ENCODE data around the gene LHFPL6. TPM values are rescaled to one million over a fixed set of nuclear protein-coding genes. Genes with fewer than 3 reads are reported as not detected.

LHFPL6 gene
- polyA plus RNA-seq, 3 donors = 34.0 to 40.1 (median 37.1) TPM

DNA sequence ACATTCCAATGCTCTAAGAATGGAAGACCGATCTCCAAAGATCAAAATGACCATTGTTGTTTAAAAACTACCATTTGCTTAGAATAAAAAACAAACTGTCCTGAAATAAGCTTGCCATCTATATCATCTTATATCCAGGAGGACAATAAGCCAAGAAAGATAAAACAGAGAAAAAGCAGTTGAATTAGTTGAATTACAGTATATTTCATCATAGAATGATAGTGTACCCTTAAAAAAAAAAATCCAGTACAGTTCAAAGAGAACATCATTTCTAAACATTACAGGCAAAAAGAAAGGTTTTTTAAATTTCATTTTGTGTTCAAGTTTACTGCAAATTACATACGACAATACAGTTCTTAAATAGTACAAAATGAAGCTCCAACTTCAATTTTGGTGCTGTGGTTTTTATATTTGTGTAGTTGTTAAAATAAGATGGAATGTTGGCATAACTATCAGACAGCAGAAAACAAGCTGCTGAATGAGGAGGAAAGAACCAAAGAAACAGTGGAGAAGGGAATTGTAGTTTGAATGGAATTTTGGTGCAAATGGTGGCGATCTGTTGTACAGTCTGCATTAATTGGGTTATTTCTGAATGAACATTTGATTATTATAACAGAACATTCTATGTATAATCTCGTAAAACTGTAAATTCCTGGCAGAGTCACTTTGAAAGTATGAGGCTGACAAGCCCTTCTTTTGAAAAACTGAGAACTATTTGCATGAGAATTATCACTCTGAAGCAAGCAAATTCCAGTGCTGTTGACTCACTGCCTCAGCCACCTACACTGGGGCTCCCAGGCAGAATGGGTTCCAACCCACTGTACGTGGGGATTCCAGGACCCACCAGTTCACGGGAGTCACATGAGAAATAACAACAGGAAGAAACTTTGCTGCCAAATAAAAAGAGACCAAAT, 37.7 kb downstream of the LHFPL6 start:
- no peak for DNase-seq (ENCODE audit: extremely low read depth in 1 of 11, low read depth in 9 of 11, low spot score in 4 of 11)

DNA sequence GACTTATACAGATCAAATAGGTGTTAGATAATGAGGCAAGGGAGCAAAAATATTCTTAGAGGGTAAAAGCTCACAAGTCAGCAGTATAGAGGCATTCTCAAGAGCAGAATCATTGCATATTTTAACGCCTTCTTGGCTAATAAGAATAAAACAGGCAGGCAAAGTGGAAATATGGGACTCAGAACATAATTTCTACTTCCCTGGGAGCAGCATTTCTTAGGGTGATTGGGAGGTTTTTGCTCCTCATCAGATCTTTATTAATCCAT, 39.6 kb downstream of the LHFPL6 start:
- DNase-seq (ENCODE audit: extremely low read depth in 1 of 11, low read depth in 9 of 11, low spot score in 4 of 11) = no peak

DNA sequence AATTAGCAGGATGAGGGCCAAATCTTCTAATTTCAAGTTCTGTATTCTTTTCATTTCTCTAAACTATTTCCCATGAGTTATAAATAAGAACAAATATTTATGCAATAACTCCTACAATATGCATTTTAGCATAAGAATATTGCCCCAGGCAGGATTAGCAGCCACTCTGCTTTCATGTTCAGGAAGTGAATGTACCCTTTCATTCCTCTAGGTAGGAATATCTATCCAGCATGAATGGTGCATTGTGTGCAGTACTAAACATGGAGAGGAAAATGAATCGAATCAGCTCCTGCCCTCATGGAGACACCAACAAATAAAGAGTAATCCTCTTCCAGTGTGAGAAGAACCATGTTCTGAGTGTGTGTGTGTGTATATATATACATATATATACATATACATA, 41.0 kb downstream of the LHFPL6 start:
- DNase-seq (ENCODE audit: extremely low read depth in 1 of 11, low read depth in 9 of 11, low spot score in 4 of 11) = no peak

DNA sequence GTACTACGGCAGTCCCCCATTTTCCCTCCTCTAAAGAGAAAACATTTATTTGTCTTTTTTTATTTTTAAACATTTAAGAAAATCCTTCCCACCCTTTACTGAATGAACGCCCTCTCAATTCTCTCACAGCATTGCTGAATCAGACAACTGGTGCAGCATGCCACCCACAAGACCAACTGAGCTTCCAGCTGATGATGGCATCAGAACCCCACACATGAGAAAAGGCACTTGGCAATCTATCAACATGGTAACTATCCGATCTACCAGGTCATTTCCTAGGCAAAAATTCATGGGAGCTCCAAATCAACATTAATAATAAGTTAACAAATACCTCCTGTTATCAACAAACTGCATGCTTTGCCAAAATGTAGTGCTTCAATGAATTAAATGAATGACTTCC, 43.1 kb downstream of the LHFPL6 start:
- DNase-seq (ENCODE audit: extremely low read depth in 1 of 11, low read depth in 9 of 11, low spot score in 4 of 11) = no peak

DNA sequence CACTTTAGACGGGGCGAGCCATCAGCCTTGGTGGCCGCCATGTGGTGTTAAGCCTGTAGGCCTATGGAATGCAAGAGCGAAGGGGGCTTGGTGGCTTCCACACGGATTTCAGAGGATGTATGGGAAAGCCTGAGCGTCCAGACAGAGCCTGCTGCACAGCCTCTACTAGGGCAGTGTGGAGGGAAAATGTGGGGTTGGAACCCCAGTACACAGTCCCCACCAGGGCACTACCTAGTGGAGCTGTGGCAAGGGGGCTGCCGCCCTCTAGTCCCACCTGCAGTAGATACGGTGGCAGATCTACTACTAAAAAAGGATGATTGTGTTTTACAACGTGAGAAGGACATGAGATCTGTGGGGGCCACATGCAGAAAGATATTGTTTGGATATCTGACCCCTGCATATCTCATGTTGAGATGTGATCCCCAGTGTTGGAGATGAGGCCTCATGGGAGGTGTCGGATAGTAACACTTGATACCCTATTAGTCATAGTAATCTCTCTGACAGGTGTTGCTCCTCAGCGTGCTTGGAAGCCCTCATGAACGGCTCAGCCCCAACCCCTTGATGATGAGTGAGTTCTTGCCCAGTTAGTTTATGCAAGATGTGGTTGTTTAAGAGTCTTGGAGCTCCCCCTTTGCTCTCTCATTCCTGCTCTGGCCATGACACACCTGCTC, 45.6 kb downstream of the LHFPL6 start:
- no peak for DNase-seq (ENCODE audit: extremely low read depth in 1 of 11, low read depth in 9 of 11, low spot score in 4 of 11)

DNA sequence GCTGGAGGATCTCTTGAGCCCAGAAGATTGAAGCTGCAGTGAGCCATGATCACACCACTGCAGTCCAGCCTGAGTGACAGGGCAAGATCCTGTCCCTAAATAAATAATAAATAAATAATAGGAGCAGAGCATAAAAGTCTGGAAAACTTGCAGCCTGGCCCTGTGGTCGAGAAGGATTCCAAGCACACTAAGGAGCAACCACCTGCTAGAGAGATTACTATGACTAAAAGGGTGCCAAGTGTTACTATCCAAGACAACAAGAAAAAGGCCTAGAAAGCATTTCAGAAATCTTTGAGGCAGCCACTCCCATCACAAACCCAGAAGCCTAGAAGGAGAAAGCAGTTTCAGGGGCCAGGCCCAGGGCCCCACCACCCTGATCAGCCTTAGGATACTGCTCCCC, 46.1 kb downstream of the LHFPL6 start:
- no peak for DNase-seq (ENCODE audit: extremely low read depth in 1 of 11, low read depth in 9 of 11, low spot score in 4 of 11)

DNA sequence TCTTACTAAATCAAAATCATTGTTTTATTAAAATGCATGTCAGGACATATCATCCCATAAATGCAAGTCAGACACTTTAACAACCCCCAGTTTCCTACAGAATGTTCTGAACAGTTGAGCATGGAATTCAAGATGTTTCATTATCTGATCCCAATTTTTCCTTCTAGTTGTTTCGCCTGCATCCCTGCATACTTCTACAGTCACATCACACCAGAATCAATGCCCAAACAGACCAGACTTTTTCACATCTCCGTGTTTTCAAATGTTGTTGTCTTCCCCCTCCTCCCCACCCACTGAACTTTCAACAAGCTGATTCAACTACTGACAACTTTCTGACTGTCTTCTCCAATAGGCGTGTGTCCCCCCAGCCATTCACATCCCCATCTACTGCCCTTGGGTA, 48.6 kb downstream of the LHFPL6 start:
- DNase-seq (ENCODE audit: extremely low read depth in 1 of 11, low read depth in 9 of 11, low spot score in 4 of 11) = no peak

DNA sequence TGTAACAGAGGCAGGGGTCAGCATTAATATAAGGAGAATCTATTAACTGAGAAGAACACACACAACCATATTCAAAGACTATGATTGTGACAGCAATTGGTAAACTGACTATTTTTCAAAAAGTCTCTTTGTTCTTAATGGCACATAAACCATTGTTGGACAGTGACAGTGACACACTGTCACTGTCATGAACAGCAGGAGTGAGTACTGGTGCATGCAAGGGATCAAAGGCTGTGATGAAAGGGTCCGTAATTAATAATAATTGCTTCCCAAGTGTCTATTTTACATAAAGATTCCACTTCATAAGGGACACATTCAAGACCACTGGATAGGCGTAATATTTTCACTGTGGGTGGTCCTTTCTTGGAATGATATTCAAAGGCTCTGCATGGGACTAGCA, 50.7 kb downstream of the LHFPL6 start:
- DNase-seq (ENCODE audit: extremely low read depth in 1 of 11, low read depth in 9 of 11, low spot score in 4 of 11) = no peak

DNA sequence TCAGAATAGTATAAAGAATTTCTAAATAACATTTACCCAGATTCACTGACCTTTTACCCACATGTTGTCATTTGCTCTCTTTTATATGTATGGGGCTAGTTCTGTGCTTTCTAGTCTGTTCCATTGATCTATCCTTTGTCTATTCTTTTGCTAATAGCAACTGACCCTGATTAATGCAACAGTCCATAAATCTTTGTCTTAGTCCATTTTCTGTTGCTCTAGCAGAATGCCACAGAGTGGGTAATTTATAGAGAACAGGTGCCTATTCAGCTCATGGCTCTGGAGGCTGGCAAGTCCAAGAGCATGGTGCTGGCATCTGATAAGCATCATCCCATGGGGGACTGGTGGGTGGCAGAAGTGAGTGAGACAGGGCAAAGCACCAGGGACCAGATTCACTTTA, 52.1 kb downstream of the LHFPL6 start:
- DNase-seq (ENCODE audit: extremely low read depth in 1 of 11, low read depth in 9 of 11, low spot score in 4 of 11) = no peak

DNA sequence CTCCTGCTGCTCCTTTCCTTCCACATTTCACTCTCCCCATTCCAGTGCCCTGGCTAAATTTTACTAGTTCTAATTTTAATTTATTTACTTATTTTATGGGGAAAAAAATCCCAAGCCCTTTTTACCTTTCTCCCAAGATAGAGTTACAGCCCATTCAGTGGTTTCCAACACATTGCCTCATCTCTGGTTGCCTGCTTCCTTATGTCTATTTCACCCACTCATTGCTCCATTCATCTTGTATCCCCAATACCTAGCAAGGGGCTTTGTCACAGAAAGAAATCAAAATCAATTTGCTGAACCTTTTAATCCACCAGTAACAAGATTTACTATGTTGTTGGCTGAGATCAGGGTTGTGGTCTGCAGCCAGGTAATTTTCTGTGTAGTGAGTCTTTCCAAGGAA, 55.9 kb downstream of the LHFPL6 start:
- no peak for DNase-seq (ENCODE audit: extremely low read depth in 1 of 11, low read depth in 9 of 11, low spot score in 4 of 11)

DNA sequence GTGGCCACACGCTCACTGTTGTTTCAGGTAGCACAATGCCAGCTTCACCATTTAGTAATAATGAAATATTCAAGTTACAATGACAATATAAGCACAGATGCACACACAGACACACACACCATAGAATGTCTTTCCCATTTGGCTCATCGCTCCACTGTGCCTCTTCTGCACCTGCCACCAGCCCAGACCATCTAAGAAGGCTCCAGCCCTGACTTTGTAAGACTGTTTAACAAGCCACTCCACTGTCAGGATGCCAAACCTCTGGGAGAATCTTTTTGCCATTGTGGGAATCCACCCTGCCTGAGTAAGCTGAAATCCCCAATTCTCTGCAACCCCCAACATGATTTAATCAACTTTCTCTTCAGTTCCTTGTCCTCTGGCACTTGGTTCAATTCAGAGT, 60.6 kb downstream of the LHFPL6 start:
- no peak for DNase-seq (ENCODE audit: extremely low read depth in 1 of 11, low read depth in 9 of 11, low spot score in 4 of 11)

DNA sequence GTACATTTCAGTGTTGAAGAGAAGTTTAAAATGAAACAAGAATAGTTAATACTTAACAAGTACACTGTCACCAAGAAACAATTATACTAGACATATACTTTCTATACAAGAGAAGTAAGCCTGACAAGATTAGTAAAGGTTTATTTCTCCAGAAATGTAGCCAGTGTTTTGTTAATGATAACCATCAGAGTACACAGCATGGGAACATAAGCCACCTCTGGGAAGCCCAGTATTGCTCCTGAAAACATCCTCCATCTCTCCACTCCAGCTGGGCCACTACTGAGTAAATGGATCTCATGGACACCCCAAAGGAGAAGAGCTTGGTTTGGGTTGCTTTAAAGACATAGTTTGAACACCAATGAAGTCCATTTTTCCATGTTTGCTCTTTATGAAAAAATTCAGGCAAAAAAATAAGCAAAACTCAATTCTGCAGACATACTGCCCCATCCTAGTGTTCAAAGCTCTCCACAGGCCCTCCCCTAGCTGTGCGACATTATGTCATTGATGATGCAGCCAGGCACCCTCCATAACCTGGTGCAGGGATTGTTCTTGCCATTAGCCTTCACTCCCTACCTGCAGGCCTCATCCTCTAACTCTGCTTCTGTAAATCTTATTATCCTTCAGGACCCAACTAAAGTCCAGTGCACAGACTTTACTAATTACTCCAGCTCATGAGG, 61.9 kb downstream of the LHFPL6 start:
- no peak for DNase-seq (ENCODE audit: extremely low read depth in 1 of 11, low read depth in 9 of 11, low spot score in 4 of 11)

DNA sequence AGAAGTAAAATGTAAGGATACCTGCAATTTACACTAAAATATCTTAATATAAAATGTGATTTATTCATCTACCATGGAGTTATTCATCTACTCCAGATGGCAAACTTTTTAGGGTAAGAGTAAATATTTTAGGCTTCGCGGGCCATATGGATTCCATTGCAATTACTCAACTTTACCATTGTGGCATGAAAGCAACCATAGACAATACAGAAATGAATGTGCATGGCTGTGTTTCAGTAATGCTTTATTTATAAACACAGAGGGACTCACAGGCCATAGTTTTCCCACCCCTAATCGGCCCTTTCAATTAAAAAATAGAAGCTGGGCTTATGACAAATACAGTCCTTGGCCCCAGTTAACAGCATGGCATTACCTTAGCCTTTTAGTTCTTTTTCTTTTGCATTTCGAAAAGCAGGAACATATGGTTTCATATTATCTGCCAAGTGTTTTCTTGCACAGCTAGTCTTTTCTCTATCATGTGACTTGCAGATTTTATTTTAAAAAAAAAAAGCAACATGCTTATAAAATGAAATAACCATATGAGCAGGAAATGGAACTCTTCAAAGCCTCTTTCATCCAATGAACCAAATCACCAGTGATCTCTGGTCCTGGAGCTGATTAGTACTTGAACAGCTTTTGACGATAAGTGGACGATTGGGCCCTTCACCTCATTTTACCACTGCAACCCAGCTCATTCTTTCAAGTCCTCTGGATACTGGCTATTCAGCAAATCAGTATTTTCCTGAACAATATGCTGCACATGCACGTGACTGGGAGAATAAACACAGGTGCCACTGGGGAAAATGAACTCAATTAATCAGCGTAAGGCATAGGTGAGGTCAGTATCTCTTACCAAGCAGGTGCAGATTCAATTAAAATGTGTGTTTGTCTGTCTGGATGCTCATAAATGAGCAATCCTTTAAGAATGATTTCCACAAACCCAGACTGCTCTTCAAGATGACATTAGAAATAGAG, 63.9 kb downstream of the LHFPL6 start:
- DNase-seq (ENCODE audit: extremely low read depth in 1 of 11, low read depth in 9 of 11, low spot score in 4 of 11) = no peak

DNA sequence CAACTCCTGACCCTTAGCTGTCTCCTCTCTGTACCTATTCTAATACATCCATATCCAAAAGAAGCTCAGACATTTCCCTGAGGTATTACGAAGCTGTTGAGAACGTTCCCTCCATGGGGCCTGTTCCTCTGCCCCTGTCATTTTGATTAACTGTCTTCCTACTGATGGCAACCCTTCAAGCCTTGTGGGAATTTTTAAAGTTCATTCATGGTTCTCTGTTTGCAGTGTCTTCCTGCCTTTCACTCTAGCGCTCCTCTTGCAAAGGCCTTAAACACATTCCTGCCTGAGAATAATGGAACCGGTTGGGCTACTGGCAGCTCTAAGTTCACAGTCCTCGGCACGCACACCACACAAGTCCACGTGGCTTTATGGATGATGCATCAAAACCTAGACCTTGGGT, 66.1 kb downstream of the LHFPL6 start:
- DNase-seq (ENCODE audit: extremely low read depth in 1 of 11, low read depth in 9 of 11, low spot score in 4 of 11) = no peak

DNA sequence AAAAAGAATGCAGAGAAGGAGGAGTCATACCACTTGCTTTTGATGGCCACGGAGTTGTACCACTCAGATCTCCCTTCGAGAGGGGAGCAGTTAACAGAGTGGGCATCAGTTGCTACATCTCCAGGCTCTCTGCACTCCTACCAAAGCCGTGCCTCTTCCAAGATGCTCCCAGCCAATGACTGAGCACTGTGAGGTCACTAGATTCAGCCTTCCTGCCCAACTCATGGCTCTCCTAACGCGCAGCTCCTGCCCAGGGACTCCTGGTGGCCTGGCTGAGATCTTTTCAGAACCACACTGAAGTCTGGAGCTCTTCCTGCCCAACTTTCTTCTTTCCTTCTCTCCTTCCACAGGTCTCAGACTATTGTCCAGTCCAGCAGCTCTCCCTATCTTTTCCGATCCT, 66.7 kb downstream of the LHFPL6 start:
- DNase-seq (ENCODE audit: extremely low read depth in 1 of 11, low read depth in 9 of 11, low spot score in 4 of 11) = no peak

DNA sequence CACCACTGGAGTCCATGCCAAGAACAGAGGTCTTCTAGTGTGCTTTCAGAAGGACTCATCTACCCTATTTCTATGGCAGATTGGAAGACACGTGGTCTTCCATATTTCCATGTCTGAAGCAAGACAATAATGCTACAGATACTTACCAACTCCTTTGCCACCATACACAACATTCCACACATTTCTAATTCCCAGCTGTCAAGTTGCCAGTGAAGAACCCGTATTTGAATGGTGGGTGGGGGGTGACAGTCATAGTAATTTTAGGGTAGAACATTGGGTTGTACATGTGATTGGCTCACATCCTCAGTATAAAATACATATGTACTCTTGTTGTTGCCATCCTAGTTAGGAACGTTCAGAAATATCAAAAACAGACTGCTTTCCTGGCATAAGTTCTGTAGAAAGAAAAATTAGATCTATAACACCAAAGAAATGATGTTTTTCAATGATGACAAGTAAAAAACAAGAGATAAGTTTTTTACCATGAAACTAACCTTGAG, 69.3 kb downstream of the LHFPL6 start:
- no peak for DNase-seq (ENCODE audit: extremely low read depth in 1 of 11, low read depth in 9 of 11, low spot score in 4 of 11)

DNA sequence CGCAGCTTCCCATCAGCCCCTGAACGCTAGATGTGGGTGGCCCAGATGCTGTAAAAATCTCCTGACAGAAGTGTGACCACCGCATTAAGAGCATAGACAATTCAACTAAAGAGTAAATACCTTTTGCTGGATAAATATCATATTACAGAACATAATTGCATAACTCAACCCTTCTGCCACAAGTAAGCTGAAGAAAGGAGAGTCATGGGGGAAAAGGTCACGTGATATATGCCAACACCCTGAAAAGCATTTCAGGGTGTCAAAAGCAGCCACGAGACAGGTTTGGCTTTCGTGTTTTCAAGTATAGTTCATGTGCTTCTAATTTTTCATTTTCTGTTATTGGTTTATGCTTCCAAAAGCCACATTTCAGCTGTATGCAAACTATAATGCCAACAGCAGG, 71.3 kb downstream of the LHFPL6 start:
- DNase-seq (ENCODE audit: extremely low read depth in 1 of 11, low read depth in 9 of 11, low spot score in 4 of 11) = no peak

DNA sequence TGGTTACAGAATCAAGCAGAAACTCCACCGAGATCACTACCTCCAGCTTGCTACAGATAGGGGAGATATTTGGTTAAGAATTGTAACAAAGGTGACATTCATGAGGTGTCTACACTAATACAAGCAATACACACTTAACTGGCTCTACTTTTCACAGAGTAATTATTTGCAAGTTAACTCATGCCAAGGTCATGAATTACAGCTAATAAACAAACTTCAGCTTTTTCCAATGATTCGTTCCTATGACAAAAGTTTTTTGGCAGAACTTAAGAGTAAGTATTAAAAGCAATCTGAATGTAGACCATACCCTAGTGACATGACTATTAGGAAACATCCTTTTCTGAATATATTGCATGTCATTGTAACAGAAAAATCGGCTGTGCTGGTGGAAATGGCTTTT, 72.1 kb downstream of the LHFPL6 start:
- DNase-seq (ENCODE audit: extremely low read depth in 1 of 11, low read depth in 9 of 11, low spot score in 4 of 11) = no peak

DNA sequence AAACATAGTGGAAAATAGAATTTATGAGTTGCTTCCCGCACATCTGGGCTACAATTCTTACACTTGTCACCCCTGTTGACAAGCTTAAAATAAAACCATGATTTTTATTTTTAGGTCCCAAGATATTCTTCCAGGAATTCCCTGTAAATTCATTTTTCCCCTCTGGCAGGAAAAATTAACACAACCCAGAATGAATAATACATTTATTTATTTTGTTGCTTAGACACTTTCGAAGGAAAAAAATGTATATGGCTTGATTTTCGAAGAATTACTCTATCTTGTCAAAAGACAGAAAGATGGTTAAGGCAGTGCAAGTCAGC, 74.4 kb downstream of the LHFPL6 start:
- no peak for DNase-seq (ENCODE audit: extremely low read depth in 1 of 11, low read depth in 9 of 11, low spot score in 4 of 11)
